GM19328 (cell line): ENCODE data around the gene ASPRV1.

ENCODE experiments used
- ATAC-seq: cut with Tn5 transposase; IDR thresholded peaks from one replicate; pipeline ENCODE4 v1.9.1; 2021; ENCODE audit warnings: mild to moderate bottlenecking, moderate library complexity; ENCODE audit not compliant: unreplicated experiment

ASPRV1 gene

GRCh38 chr2:69914164-69914949 is 47.1 kb downstream of the ASPRV1 start:
- ATAC-seq = peak; percentile 85

GRCh38 chr2:69911985-69912563 is 49.4 kb downstream of the ASPRV1 start:
- ATAC-seq = no peak
